ENCODE measurements around the gene COG3.

GRCh38 chr13:45516757-45517156 lies 52.0 kb downstream of the COG3 start:
- TF ChIP-seq POLR2A (IDR thresholded peaks at IDR 0.05; ENCODE audit: low read length), result no peak
- TF ChIP-seq GATA1 (IDR thresholded peaks at IDR 0.05; ENCODE audit: low read depth, low read length), result no peak
